ENCODE data around the gene TMEM80. TPM values are rescaled to one million over a fixed set of nuclear protein-coding genes. Genes with fewer than 3 reads are reported as not detected.

The TMEM80 gene
- total and polyA plus RNA-seq, 2 of the 8 experiments (the other 6 are each of a cell fraction or from before 2014, with no cell fraction given), result 8.0 to 16.3 TPM

- TF ChIP-seq HDAC2 (IDR thresholded peaks at IDR 0.05; ENCODE audit: borderline replicate concordance in 1 of 2, low read depth in 2 of 2, low read length in 2 of 2) (no peak), EP300 (IDR thresholded peaks at IDR 0.05; ENCODE audit: borderline replicate concordance in 1 of 2, low read depth in 2 of 2, low read length in 2 of 2) (no peak), CHD1 (IDR thresholded peaks at IDR 0.05; ENCODE audit: low read depth, low read length) (no peak)
Observed at GRCh38 chr11:745428-745827, 49.8 kb downstream of the TMEM80 start (continued).
